Pons (tissue), 1 donor: ENCODE measurements around the gene BGLAP.
A peak's percentile ranks its signal among the peaks of the same experiment; 100 is the strongest.
"Not testable (repeated sequence)": the region's sequence is repeated elsewhere in the genome, so short reads cannot be mapped to it uniquely, and the experiment has no call there.

Experiments
- DNase-seq: peaks from one replicate; pipeline ENCODE4 v3.0.0-alpha.2; 2016; ENCODE audit warnings: low spot score

BGLAP gene

DNA sequence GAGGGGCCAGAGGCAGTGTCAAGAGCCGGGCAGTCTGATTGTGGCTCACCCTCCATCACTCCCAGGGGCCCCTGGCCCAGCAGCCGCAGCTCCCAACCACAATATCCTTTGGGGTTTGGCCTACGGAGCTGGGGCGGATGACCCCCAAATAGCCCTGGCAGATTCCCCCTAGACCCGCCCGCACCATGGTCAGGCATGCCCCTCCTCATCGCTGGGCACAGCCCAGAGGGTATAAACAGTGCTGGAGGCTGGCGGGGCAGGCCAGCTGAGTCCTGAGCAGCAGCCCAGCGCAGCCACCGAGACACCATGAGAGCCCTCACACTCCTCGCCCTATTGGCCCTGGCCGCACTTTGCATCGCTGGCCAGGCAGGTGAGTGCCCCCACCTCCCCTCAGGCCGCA is at the start of gene BGLAP:
TSS of gene BGLAP (plus strand) at position 259 of the 400 bp plus-strand sequence. CDS start at position 307, 48 bp downstream.
- DNase-seq, result no peak

- DNase-seq, result no peak
These were observed 48.8 kb upstream of the BGLAP start for GRCh38 chr1:156193208-156193487.

- DNase-seq, result peak; percentile 100
These were observed 48.3 kb upstream of the BGLAP start, which contains the start of gene SLC25A44 for GRCh38 chr1:156193488-156194299. SLC25A44 (plus strand) TSS chr1:156194104; CDS start chr1:156199848, 5,744 bp downstream.

DNA sequence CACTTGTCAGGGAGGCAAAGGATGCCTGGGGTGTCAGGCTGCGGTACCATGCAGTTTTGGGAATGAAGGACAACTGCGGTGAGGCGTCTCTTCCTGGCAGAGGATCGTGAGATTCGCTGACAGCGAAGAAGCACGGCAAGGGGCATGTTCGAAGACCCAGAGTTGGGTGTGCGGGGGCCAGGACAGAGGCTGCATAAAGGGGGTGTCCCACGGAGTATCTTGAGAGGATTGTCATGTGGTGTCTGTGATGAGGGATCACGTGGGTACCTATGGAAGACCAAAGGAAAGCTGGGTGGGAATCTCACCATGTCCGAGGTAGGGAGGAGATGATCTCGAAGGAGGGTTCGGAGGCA is 47.7 kb upstream of the BGLAP start:
- no peak for DNase-seq

GRCh38 chr1:156195853-156196252 is 46.1 kb upstream of the BGLAP start:
- no peak for DNase-seq

DNA sequence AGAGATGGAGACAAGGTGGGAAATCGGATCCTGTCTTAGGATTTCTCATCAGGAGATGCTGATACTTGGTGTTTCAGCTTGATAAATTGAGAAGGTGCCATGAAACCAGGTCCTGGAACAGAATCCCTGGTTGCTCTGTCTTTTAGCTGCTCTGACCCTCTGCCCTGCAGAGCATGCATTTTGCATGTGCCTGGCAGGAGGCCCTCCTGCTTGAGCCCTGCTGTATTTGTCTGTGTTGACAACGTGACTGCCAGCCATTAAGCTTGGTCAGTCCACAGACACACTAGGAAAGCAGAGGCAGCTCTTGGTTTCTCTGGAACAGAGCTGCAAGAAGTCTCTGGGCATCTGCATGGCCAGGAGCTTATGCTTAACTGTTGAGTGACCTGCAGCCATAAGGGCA is 45.5 kb upstream of the BGLAP start:
- DNase-seq, result no peak

GRCh38 chr1:156198831-156199349 is 43.1 kb upstream of the BGLAP start:
- no peak for DNase-seq

GRCh38 chr1:156200044-156200443 is 41.9 kb upstream of the BGLAP start:
- DNase-seq, result no peak

- no peak for DNase-seq
These were observed 38.7 kb upstream of the BGLAP start for GRCh38 chr1:156203331-156203730.

DNA sequence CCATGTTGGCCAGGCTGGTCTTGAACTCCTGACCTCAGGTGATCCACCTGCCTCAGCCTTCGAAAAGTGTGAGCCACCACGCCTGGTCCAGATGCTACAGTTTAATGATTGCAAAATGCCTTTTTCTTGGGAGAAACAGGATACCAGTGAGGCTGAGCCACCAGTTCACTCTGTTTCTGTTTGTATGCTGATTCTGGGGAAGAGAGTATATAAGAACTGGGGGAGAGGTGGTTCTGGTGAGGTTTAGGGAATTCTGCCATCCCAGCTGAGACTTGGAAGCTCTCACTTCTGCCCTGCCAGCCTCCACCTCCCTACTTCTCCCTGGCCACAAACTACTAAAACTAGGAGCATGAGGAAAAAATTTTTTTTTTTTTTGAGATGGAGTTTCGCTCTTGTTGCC is 37.3 kb upstream of the BGLAP start:
- DNase-seq, result no peak

DNA sequence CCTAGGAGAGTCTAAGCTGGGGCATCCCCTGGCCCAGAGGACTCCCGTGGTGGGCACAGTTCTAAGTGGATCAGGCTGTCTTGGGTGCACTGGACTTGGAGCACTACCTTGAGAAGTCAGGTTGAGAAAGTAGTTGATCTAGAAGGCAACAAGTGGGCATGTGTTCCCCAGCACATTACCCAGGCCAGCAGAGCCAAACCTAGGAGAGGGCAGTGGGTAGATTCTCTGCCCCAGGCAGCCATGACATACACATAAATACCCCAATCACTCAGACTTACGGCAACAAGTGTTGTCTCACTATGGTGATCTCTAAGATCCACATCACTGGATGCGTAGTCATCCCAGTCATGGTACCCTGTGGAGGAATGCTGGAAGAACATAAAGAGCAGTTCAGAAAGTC is 30.7 kb upstream of the BGLAP start:
- DNase-seq, result no peak

DNA sequence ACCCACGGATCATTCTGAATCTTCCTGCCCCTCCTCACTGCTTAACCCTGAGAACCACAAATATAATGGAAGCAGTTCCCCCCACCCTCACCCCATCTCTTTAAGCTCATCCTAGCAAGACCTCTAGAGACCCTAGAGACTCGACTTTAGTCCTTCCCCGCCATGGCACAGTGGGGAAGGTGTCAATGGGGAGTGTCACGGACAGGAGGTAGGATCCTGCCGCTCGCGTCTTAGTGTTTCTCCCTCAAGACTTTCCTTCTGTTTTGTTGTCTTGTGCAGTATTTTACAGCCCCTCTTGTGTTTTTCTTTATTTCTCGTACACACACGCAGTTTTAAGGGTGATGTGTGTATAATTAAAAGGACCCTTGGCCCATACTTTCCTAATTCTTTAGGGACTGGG is 29.9 kb upstream of the BGLAP start:
- no peak for DNase-seq

- peak; percentile 98 for DNase-seq
These were observed 28.9 kb upstream of the BGLAP start, which contains the start of gene PMF1 for GRCh38 chr1:156212833-156213643. PMF1 (plus strand) TSS chr1:156213007; CDS start chr1:156213016, 9 bp downstream.

- no peak for DNase-seq
These were observed 28.4 kb upstream of the BGLAP start for GRCh38 chr1:156213644-156213966.

GRCh38 chr1:156214024-156214748 is 27.8 kb upstream of the BGLAP start:
- peak; percentile 38 for DNase-seq

DNA sequence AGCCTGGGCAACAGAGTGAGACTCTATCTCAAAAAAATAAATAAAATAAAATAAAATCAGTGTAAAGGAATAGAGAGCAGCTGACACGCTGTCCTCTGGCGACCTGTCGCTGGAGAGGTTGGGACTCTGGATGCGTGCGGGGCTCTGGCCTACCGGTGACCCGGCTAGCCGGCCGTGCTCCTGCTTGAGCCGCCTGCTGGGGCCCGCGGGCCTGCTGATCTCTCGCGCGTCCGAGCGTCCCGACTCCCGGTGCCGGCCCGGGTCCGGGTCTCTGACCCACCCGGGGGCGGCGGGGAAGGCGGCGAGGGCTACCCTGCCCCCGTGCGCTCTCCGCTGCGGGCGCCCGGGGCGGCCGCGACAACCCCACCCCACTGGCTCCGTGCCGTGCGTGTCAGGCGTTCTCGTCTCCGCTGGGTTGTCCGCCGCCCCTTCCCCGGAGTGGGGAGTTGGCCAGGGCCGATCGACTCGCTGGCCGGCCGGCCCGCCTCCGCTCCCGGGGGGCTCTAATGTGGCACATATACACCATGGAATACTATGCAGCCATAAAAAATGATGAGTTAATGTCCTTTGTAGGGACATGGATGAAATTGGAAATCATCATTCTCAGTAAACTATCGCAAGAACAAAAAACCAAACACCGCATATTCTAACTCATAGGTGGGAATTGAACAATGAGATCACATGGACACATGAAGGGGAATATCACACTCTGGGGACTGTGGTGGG is 25.5 kb upstream of the BGLAP start:
- not testable (repeated sequence) for DNase-seq

DNA sequence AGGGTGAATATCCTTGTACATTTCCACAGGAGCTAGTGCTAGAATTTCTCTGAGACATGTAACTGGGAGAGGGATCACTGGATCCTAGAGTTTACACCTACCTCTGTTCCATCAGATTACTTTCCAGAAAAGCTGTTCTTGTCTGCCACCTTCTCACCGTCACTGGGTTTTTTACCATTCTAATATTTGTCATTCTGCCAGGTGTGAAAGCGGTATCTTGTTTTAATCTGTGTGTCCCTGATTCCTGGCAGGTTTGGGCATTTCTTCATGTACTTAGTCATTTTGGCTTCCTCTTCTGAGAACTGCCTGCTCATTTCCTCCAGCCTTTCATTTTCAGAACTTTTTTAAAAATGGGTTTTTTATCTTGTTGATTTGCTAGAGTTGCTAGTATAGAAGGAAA is 24.1 kb upstream of the BGLAP start:
- no peak for DNase-seq

GRCh38 chr1:156220226-156220625 is 21.8 kb upstream of the BGLAP start:
- no peak for DNase-seq

DNA sequence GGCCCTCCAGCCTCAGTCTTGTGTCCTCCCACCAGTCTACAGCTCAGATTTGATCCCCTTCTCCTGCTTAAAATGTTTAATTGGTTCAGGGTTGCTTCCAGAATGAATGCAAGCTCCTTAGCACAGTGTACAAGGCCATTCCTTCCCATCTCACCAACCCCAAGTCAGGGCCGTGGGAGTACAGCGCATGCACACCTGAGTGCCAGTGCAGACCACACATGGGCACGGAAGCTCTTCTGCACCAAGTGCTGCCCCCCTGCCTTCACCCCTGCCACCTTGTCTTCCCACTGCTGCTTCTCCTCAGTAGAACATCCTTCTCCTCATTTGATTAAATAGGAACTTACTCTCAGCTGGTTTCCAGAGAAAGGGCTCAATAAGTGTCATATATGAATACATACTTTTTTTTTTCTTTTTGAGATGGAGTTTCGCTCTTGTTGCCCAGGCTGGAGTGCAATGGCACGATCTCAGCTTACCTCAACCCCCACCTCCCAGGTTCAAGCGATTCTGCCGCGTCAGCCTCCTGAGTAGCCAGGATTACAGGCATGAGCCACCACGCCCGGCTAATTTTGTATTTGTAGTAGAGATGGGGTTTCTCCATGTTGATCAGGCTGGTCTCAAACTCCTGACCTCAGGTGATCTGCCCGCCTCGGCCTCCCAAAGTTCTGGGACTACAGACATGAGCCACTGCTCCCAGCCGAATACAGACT is 19.8 kb upstream of the BGLAP start:
- no peak for DNase-seq

GRCh38 chr1:156225677-156226014 is 16.3 kb upstream of the BGLAP start:
- no peak for DNase-seq

DNA sequence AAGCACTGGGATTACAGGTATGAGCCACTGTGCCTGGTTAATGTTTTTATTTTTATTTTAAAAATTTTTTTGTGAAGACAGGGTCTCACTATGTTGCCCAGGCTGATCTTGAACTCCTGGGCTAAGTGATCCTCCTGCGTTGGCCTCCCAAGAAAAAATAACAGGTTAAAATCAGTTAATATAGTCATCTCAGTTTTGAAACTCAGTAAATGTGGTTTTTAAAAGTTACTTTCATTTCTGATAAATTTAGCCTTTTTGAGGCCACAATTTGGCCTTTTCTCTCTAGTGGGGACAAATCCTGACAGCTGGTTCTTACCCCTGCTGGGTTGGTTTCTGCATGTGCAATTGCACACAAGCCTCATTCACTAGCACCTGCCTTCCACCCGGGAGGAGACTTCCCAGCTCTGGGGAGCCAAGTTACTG is 15.9 kb upstream of the BGLAP start:
- DNase-seq, result no peak
